ENCODE results near the gene CAPN10. TPM values are rescaled to one million over a fixed set of nuclear protein-coding genes. Genes with fewer than 3 reads are reported as not detected.

Gene CAPN10
- polyA plus RNA-seq, 2 of the 4 experiments (the other 2 are of a cell fraction): 8.4 to 15.8 TPM

DNA sequence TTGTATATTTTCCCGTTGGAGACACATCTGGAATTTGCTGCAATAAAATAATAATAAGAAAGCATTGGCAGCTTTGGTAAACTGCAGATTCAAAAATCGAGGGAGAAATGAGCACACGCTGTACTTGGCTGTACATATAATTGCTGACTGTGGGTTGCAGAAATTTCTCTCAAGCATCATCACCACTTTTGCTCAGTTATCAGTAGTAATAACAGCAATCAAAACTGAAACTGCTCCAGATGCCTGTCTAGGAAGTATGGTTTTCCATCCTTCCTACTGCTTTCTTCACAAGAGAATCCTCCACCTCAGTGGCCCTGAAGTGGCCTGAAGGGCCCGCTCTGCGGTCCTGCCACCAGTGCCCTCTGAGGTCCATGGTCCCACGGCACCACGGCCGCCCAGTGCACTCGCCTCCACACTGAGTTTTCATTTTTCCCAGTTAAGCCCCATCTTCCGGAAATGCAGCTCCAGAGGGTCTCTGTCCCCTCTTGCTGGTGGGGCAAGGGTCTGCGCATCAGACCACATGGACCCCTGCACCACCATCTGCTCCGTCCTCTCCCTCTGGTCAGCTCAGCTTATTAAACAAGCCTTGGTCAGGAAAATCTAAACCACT, 22.5 kb upstream of the CAPN10 start:
- WGBS (ENCODE audit: missing lambda C conversion rate): 91% methylated on average over 12 of the region's 12 CpGs
- no peak for TF ChIP-seq POLR2AphosphoS2 (conservative IDR thresholded peaks at IDR 0.05; ENCODE audit: low read length)
- no peak for TF ChIP-seq NR3C1 (IDR thresholded peaks at IDR 0.05)
- TF ChIP-seq ATOH8 (CRISPR knock-in tag; IDR thresholded peaks at IDR 0.05; ENCODE audit: low read depth): no peak
- no peak for TF ChIP-seq TP53 (CRISPR knock-in tag; IDR thresholded peaks at IDR 0.05)
- TF ChIP-seq MYC (IDR thresholded peaks at IDR 0.05; ENCODE audit: borderline replicate concordance, low read length): no peak
- TF ChIP-seq, protein P1, sequence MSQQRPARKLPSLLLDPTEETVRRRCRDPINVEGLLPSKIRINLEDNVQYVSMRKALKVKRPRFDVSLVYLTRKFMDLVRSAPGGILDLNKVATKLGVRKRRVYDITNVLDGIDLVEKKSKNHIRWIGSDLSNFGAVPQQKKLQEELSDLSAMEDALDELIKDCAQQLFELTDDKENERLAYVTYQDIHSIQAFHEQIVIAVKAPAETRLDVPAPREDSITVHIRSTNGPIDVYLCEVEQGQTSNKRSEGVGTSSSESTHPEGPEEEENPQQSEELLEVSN (IDR thresholded peaks at IDR 0.05; ENCODE audit: borderline replicate concordance, low read depth): no peak
- TF ChIP-seq HDAC2 (IDR thresholded peaks at IDR 0.05): no peak
- ChIA-PET CTCF (interaction anchor here (1.1 to 3.8 kb wide), 5 partner anchors 9 to 331 kb away, joined by 4 to 76 read pairs (median 5); partner anchors contain the start of gene CAPN10), POLR2A (interaction anchor here (3.2 kb wide), 1 partner anchor 22 kb away, joined by 24 read pairs; the partner anchor contains the start of gene CAPN10)
- Histone ChIP-seq H3K4me3 (no peak overlapping the region), H3K9me3 (no peaks in the 10 kb centered on the region), H3K27ac (peak overlapping the region; percentile 96 to 98; a peak in 4 of 6 replicates), H3K4me2 (no peak overlapping the region), H3K4me1 (peaks cover 48% of the 10 kb centered on the region)
- ATAC-seq (no peak), DNase-seq (ENCODE audit: low read depth in 1 of 2, low spot score in 1 of 2) (no peak), FAIRE-seq (no peak)

DNA sequence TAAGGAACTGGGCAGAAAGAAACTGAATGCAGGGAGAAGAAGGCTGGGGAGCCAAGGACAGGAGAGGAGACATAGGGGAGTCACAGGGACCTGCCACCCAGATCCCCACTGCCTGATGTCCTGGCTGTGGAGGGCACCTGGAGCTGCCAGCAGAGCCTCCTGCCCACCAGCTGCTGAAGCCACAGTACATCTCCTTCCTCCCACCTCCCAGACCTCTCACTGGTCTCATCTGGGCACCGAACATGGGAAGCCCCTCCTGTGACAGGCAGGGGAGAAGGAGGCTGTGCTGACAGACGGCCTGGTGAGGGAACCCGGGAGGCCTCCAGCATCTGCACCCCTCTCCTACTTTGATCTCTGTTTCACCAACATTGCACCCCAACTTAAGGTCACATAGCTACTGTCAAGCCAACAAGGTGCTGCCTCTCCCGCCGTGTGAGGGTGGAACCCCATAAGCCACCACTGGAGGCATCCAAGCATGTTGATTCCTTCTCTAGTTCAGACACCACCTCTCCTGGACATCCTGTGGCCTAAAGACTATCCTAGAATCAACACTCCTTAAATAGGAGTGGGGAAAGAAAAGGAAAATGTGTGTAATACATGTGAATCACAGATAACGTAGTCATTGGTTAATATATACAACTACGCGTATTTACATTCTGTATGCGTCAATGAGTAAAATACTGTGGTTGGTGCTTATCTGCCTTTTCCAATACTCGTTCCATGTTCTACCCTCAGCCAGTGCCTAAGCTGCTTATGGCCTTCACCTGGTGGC, 21.8 kb upstream of the CAPN10 start:
- H3K4me1 ChIP-seq: peaks cover 47% of the 10 kb centered on the region
- TF ChIP-seq POLR2AphosphoS2 (conservative IDR thresholded peaks at IDR 0.05; ENCODE audit: low read length): no peak
- no peak for TF ChIP-seq FOSL2 (IDR thresholded peaks at IDR 0.05)
- peak; percentile 61 for TF ChIP-seq FOSL2 (CRISPR knock-in tag; IDR thresholded peaks at IDR 0.05)
- no peak for TF ChIP-seq GATA3 (IDR thresholded peaks at IDR 0.05; ENCODE audit: borderline replicate concordance)
- no peak for TF ChIP-seq CHD2 (IDR thresholded peaks at IDR 0.05; ENCODE audit: low read length, partially characterized antibody)
- no peak for TF ChIP-seq BHLHE40 (IDR thresholded peaks at IDR 0.05; ENCODE audit: low read depth, low read length)
- TF ChIP-seq HMGXB4 (CRISPR knock-in tag; IDR thresholded peaks at IDR 0.05; ENCODE audit: borderline replicate concordance): no peak
- TF ChIP-seq, protein P1 (IDR thresholded peaks at IDR 0.05; ENCODE audit: borderline replicate concordance, low read depth): no peak
- TF ChIP-seq EHF (CRISPR knock-in tag; IDR thresholded peaks at IDR 0.05): no peak
- H3K4me3 ChIP-seq: peak overlapping the region; percentile 37
- H3K4me2 ChIP-seq: peak overlapping the region; percentile 91
- 65% methylated on average over 10 of the region's 10 CpGs for WGBS (ENCODE audit: missing lambda C conversion rate)
- H3K9me3 ChIP-seq: no peaks in the 10 kb centered on the region
- FAIRE-seq (no peak), DNase-seq (ENCODE audit: low read depth in 1 of 2, low spot score in 1 of 2) (peak in 1 of 2 experiments; percentile 70), ATAC-seq (no peak)
- POLR2A ChIA-PET: interaction anchor here (3.2 kb wide), 1 partner anchor 21 kb away, joined by 24 read pairs; the partner anchor contains the start of gene CAPN10
- CTCF ChIA-PET: interaction anchor here (1.0 to 3.8 kb wide), 7 partner anchors 11 to 56 kb away, joined by 3 to 76 read pairs (median 7); partner anchors contain the start of gene CAPN10
- H3K27ac ChIP-seq: peak overlapping the region; percentile 96 to 98
